ENCODE data around the gene GIMAP2. TPM values are rescaled to one million over a fixed set of nuclear protein-coding genes. Genes with fewer than 3 reads are reported as not detected.
"Not testable (repeated sequence)": the region's sequence is repeated elsewhere in the genome, so short reads cannot be mapped to it uniquely, and the experiment has no call there.

The GIMAP2 gene
- 6.9 TPM for total RNA-seq
- long read RNA-seq, partial matches to known transcripts: 0 of 1 reads
- long read RNA-seq, other reads (novel, unspliced or antisense): 0 of 1 reads

DNA sequence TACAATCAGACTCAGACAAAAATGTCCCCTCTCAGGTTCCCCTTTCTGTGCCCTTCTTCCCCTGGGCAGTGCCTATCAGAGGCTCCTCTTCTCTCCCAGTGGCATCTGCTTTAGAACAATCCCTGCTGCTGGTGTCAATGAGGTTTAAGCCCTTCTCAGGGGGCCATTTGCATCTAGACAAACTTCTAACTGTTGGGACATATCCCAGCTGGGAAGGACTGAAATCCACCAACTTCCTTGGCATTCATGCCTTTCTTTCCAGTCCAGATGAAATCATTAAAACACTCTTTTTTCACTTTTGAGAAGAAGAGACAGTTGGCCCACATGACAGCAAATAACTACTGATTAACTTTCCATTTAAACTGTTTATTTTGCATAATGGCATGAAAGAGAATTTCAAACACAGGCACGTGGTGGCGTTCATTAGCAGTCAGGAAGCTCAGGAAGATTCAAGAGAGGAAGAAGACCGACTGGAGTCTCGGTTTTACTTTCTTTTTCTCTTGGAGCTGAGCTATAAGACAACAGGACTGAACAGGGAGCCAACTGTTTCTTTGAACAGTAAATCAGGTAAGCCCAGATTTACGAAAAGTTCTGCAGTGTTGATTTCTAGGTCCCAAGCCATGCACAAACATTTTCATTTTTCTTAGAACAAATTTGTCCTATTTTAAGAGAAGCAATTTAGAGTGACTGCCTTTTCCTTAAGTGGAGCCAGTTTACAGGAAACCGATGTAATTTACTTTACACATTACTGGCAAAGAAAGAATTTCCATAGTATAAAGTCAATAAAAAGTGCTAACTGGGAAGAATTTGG, at the start of gene GIMAP2:
GIMAP2 (plus strand) TSS at position 488 of the 811 bp plus-strand sequence. CDS start 1,354 bp downstream, outside the sequence.
- intact Hi-C loops (cut with micrococcal nuclease): no loop called here
- no peak for DNase-seq
- ATAC-seq: peak; percentile 81

GRCh38 chr7:150641854-150642253, 43.7 kb upstream of the GIMAP2 start:
- intact Hi-C loops (cut with micrococcal nuclease): no loop called here
- ATAC-seq: no peak

GRCh38 chr7:150642926-150643325, 42.6 kb upstream of the GIMAP2 start:
- no peak for ATAC-seq
- no peak for DNase-seq
- intact Hi-C loops (cut with micrococcal nuclease): no loop called here

More at GRCh38 chr7:150641854-150642253, 43.7 kb upstream of the GIMAP2 start:
- no peak for DNase-seq

DNA sequence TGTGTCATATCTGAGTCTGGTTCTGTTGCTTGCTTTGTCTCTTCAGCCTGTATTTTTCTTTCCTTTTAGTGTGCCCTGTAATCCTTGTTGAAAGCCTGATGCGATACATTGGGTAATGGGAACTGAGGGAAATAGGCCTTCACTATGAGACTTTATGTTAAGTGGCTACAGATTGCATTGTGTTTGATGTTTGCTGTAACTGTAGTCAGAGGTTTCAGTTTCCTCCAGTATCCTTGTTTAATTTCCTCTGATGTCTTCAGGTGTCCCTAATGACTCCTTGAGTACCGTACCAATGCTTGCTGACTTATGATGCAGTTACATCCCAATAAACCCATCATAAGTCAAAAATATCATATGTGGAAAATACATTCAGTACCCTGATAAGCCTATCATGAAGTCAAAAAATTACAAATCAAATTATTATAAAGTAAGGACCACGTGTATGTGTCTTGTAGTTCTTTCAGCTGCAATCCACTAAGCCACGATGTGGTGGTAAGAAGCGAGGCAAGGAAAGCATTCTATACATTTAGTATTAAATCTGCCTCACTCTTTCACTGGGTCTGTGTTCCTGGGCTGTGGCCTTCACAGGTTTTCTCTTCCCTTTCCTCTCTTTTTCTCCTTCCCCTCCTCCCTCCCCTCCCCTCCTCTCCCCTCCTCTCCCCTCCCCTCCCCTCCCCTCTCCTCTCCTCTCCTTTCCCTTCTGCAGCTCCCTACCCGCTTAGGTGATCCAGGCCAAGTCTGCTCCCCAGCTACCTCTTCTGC, 40.1 kb upstream of the GIMAP2 start:
- intact Hi-C loops (cut with micrococcal nuclease): no loop called here
- no peak for ATAC-seq

GRCh38 chr7:150648353-150649079, 37.0 kb upstream of the GIMAP2 start:
- intact Hi-C loops (cut with micrococcal nuclease): no loop called here
- DNase-seq (no peak), ATAC-seq (peak; percentile 39)

More for the DNA sequence above, 40.1 kb upstream of the GIMAP2 start:
- DNase-seq: no peak

- DNase-seq: no peak
- intact Hi-C loops (cut with micrococcal nuclease): no loop called here
- ATAC-seq: peak; percentile 42
Measured at GRCh38 chr7:150649080-150649385, 36.5 kb upstream of the GIMAP2 start.

- ATAC-seq (no peak), DNase-seq (no peak)
- intact Hi-C loops (cut with micrococcal nuclease): no loop called here
Measured at GRCh38 chr7:150654692-150655091, 30.8 kb upstream of the GIMAP2 start.

DNA sequence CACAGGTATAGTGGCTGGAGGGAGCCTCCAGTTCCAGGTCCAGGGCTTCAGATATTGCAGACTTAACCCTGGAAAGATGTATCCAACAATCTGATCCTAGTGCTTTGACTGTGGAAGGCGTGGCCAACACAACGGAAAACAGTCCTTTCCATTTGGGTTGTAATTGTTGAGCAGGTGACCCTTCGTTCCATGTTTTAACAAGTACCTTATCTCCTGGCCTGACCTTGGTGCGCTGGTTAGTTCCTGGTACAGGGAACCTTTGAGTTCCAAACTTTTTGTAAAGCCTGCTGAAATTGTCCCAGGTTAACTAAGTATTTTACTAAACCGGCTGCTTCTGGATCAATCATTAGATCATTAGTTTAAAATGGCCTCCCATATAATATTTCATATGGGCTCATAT, 29.5 kb upstream of the GIMAP2 start:
- intact Hi-C loops (cut with micrococcal nuclease): no loop called here
- ATAC-seq: no peak
- DNase-seq: no peak

- ATAC-seq: no peak
- intact Hi-C loops (cut with micrococcal nuclease): no loop called here
- DNase-seq: no peak
Measured at GRCh38 chr7:150657526-150657925, 28.0 kb upstream of the GIMAP2 start.

GRCh38 chr7:150660939-150661613, 24.4 kb upstream of the GIMAP2 start:
- intact Hi-C loops (cut with micrococcal nuclease): no loop called here
- DNase-seq (no peak), ATAC-seq (no peak)

- ATAC-seq; DNase-seq; intact Hi-C loops (cut with micrococcal nuclease): not testable (repeated sequence)
Measured at GRCh38 chr7:150662821-150663220, 22.7 kb upstream of the GIMAP2 start.

GRCh38 chr7:150663802-150664494, 21.6 kb upstream of the GIMAP2 start:
- DNase-seq: no peak
- intact Hi-C loops (cut with micrococcal nuclease): no loop called here
- no peak for ATAC-seq

GRCh38 chr7:150665089-150665748, 20.3 kb upstream of the GIMAP2 start:
- intact Hi-C loops (cut with micrococcal nuclease): no loop called here
- ATAC-seq (no peak), DNase-seq (no peak)

GRCh38 chr7:150665896-150666295, 19.6 kb upstream of the GIMAP2 start:
- ATAC-seq: peak; percentile 26

GRCh38 chr7:150666412-150666811, 19.1 kb upstream of the GIMAP2 start:
- intact Hi-C loops (cut with micrococcal nuclease): no loop called here
- DNase-seq: no peak
- no peak for ATAC-seq

More at GRCh38 chr7:150665896-150666295, 19.6 kb upstream of the GIMAP2 start:
- intact Hi-C loops (cut with micrococcal nuclease): no loop called here
- DNase-seq: no peak

GRCh38 chr7:150668472-150668911, 17.0 kb upstream of the GIMAP2 start:
- DNase-seq (no peak), ATAC-seq (no peak)
- intact Hi-C loops (cut with micrococcal nuclease): no loop called here

DNA sequence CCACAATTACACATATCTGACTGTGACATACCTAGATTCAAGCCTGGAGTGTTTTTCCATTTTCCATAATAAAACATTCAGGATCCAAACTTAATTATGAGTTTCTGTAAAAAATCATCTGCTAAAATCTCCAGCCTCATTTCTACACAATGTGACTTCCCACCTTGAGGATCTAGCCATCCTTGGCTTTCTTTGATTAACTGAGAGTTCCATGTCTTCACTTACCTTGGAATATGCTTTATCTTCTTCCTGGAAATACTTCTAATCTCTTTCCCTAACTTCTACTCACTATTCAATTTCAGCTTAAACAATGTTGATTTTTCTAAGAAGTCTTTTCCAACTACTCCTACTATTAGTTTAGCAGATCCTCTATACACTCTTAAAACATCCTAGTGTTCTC, 16.5 kb upstream of the GIMAP2 start:
- DNase-seq (no peak), ATAC-seq (no peak)
- intact Hi-C loops (cut with micrococcal nuclease): no loop called here

Data from left ventricle myocardium superior (tissue), 1 donor.